Putamen (tissue), 1 donor: Measurements from ENCODE around the gene CAP2.

ENCODE experiments used
- DNase-seq: peaks from one replicate; pipeline ENCODE4 v3.0.0-alpha.2; 2016; ENCODE audit warnings: low spot score

The CAP2 gene, protein sequence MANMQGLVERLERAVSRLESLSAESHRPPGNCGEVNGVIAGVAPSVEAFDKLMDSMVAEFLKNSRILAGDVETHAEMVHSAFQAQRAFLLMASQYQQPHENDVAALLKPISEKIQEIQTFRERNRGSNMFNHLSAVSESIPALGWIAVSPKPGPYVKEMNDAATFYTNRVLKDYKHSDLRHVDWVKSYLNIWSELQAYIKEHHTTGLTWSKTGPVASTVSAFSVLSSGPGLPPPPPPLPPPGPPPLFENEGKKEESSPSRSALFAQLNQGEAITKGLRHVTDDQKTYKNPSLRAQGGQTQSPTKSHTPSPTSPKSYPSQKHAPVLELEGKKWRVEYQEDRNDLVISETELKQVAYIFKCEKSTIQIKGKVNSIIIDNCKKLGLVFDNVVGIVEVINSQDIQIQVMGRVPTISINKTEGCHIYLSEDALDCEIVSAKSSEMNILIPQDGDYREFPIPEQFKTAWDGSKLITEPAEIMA

GRCh38 chr6:17392978-17393891 lies at the start of gene CAP2:
Gene CAP2, plus strand, starts transcription at chr6:17393595. Its CDS starts 27,961 bp downstream, at chr6:17421556.
- DNase-seq = peak; percentile 85

GRCh38 chr6:17347012-17347411 lies 46.4 kb upstream of the CAP2 start:
- no peak for DNase-seq

- DNase-seq = no peak
Measured at GRCh38 chr6:17349427-17349826, 44.0 kb upstream of the CAP2 start.

- DNase-seq = no peak
Measured at GRCh38 chr6:17352302-17352701, 41.1 kb upstream of the CAP2 start.

GRCh38 chr6:17353440-17354175 lies 39.8 kb upstream of the CAP2 start:
- peak; percentile 47 for DNase-seq

DNA sequence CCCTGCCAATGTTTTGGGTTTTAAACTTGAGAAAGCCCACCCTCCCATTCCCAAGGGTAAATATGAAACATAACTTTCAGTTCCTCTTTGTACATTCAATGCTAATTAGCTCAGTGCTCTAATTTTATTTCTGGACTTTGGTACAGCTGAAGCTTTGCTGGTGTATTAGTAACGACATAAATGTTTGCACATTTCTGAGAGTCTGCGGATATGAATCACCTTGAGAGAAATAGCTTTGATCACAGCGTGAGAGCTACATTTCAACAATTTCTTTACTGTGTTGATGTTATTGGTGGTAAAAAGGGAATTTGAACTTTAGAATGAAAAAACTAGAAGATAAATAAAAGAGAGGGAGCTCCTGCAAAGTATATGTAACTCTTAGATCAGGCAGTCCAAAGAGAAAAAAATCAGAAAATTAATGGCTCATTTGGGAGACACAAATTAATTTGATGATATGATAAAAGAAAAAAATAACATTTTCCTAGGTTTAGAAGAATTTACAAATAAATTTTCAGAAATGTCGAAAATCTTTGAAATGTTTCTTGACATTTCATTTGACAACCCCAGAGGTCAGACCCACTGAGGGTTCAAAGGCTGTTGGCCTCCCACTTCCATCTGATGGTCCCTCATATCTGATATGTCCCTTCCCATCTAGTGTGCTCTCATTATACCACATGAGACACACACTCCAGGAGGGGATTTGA lies 38.5 kb upstream of the CAP2 start:
- DNase-seq = no peak

GRCh38 chr6:17355404-17355774 lies 38.0 kb upstream of the CAP2 start:
- DNase-seq = no peak

GRCh38 chr6:17358515-17358914 lies 34.9 kb upstream of the CAP2 start:
- DNase-seq = no peak

- no peak for DNase-seq
Measured at GRCh38 chr6:17360564-17360963, 32.8 kb upstream of the CAP2 start.

DNA sequence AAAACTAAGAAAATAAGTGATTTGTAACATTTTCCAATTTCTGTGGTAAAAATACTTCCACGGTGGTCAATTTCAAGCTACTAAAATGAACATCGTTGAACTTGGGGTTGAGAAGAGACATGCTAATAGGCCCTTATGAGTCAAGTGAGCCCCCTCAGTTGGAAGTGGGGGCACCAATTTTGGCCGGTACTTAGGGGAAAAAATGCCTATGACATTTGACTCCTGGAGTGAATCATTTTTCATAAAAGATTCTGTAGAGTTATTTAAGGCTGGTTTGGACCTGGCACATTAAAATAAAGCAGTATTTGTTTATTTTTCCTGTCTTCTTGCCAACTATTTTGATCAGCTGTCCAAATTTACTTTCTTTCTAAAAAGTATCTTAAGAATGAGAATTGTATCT lies 32.4 kb upstream of the CAP2 start:
- no peak for DNase-seq

DNA sequence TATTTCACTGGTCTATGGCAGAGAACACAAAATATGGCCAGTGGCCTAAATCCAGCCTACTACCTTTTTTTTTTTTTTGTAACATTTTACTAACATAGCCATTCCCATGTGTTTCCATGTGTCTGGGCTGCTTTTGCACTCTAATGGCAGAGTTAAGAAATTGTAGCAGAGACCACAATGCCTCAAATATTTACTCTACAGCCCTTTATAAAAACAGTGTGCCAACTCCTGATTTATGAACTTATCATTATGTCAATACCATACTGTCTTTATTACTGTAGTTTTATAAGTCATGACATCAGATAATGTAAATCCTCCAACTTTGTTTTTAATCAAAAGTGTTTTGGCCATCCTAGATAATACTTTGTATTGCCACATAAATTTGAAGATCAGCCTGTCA lies 27.4 kb upstream of the CAP2 start:
- DNase-seq = no peak

- no peak for DNase-seq
Measured at GRCh38 chr6:17367868-17368267, 25.5 kb upstream of the CAP2 start.

GRCh38 chr6:17381424-17382147 lies 11.8 kb upstream of the CAP2 start:
- peak; percentile 3 for DNase-seq

DNA sequence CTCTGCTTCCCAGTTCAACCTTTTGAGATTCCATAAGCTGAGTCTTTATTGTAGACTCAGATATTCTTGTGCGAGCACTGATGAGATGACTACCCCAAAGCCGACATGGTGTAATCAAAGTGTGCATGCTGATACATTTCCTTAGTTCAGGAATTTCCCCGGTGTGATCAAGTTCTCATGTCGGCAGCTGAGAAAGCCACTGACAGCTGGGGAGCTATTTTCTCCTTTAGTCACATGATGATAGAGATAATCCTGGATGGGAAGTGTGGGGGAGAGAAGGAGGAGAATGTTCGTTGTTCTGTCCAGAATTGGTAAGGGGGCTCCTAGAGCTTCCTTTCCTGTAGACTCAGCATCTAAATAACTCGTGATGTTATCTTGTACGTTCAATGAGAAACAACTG lies 7.7 kb upstream of the CAP2 start:
- no peak for DNase-seq

GRCh38 chr6:17388365-17388764 lies 5.0 kb upstream of the CAP2 start:
- no peak for DNase-seq

GRCh38 chr6:17389274-17389847 lies 4.0 kb upstream of the CAP2 start:
- DNase-seq = no peak

GRCh38 chr6:17390276-17390675 lies 3.1 kb upstream of the CAP2 start:
- DNase-seq = no peak

GRCh38 chr6:17391976-17392375 lies 1.4 kb upstream of the CAP2 start:
- DNase-seq = no peak

DNA sequence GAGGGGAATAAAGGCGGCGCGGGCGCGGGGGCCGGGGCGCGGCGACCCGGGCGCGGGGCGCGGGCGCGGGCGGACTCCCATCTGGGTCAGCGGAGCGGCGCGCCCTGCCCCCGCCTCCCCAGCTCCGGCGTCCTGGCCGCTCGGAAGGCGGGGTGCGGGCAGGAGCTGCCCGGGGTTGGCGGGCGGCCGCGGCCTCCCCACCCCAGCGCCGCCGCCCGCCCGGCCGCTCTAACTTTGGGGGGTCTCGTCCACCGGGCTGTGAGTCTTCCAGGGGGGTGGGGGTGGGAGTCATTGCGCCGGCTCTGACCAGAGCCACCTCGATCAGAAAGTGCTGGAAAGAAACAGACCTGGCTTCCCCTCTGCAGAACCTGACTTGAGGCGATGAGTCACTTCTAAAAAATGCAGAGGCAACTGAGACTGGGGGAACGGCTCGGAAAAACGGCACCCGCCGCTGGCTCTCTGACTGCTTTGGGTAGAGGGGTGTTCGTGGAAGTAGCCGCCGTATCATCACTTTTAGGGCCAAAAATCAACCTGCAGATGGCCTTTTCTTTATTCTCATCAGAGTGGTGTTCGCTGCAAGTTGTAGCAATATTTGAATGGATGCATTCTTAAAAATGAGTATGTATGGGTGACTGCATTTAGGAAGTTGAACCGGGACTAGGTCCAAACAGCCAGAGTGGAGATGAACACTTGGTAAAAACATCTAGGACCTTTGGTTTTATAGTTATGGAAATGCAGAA lies 667 bp downstream of the CAP2 start:
- peak; percentile 19 for DNase-seq

GRCh38 chr6:17395112-17395511 lies 1.7 kb downstream of the CAP2 start:
- no peak for DNase-seq
